Fibroblast of pulmonary artery (primary cell): ENCODE measurements around the gene PXN.
A peak's percentile ranks its signal among the peaks of the same experiment; 100 is the strongest.
"Not testable (repeated sequence)": the region's sequence is repeated elsewhere in the genome, so short reads cannot be mapped to it uniquely, and the experiment has no call there.

Source experiments
- DNase-seq: peaks from one replicate; pipeline ENCODE4 v3.0.0-alpha.2; 2010; ENCODE audit warnings: low read depth
- H3K4me3 ChIP-seq: replicated peaks from 2 replicates; pipeline ENCODE4 v1.5.1; 2011; ENCODE audit warnings: low read depth, mild to moderate bottlenecking, control low read depth, low read length, moderate library complexity
- CTCF ChIP-seq: IDR thresholded peaks from 2 replicates; pipeline ENCODE4 v1.5.1; 2011; ENCODE audit warnings: mild to moderate bottlenecking, control low read depth, low read length, inconsistent platforms; ENCODE audit errors: missing control alignments

PXN gene

GRCh38 chr12:120197542-120197887 lies 68.0 kb downstream of the PXN start:
- no peak for DNase-seq
- H3K4me3 ChIP-seq, result no peak overlapping the region
- no peak for TF ChIP-seq CTCF

- H3K4me3 ChIP-seq, DNase-seq: not testable (repeated sequence)
These were observed 68.6 kb downstream of the PXN start for GRCh38 chr12:120196817-120197541.

GRCh38 chr12:120196363-120196762 lies 69.2 kb downstream of the PXN start:
- TF ChIP-seq CTCF, result no peak
- H3K4me3 ChIP-seq, result no peak overlapping the region
- no peak for DNase-seq

- DNase-seq, result peak; percentile 74
- no peak for TF ChIP-seq CTCF
- peak within 1 kb of the TSS; percentile 84 for H3K4me3 ChIP-seq
These were observed 70.8 kb downstream of the PXN start, which contains the start of gene GCN1 for GRCh38 chr12:120194534-120195395. Gene GCN1, minus strand, starts transcription at chr12:120194715. Its CDS starts 18 bp downstream, at chr12:120194697.

GRCh38 chr12:120194226-120194533 lies 71.3 kb downstream of the PXN start:
- TF ChIP-seq CTCF, result no peak
- H3K4me3 ChIP-seq, result peak overlapping the region; percentile 84
- DNase-seq, result no peak

- peak overlapping the region; percentile 84 for H3K4me3 ChIP-seq
- not testable (repeated sequence) for DNase-seq
These were observed 72.2 kb downstream of the PXN start for GRCh38 chr12:120193286-120193685.

GRCh38 chr12:120190985-120191480 lies 74.5 kb downstream of the PXN start:
- no peak overlapping the region for H3K4me3 ChIP-seq
- TF ChIP-seq CTCF, result no peak
- no peak for DNase-seq
